Ovary (tissue), 3 donors: ENCODE measurements around the gene CDKL1.

Experiments
- EP300 ChIP-seq: sonication (generic); formaldehyde crosslinking; IDR thresholded peaks from one replicate; pipeline ENCODE4 v1.6.1; 2017; ENCODE audit warnings: antibody characterized with exemption
- TF ChIP-seq, protein P1 (sequence below), 3 donors: fragments of 450-650 bp in 2 of 3; fragments of 200-600 bp in 1 of 3; IDR thresholded peaks; one replicate each; pipeline versions ENCODE4 v1.5.1 to v1.8.0; 2016 to 2022; ENCODE audit warnings: antibody characterized with exemption in 3 of 3, mild to moderate bottlenecking in 1 of 3
- donor health status: DM: no; HTN: no; CAD: no.

GRCh38 chr14:50357753-50358395, 38.8 kb downstream of the CDKL1 start:
- TF ChIP-seq, protein P1, sequence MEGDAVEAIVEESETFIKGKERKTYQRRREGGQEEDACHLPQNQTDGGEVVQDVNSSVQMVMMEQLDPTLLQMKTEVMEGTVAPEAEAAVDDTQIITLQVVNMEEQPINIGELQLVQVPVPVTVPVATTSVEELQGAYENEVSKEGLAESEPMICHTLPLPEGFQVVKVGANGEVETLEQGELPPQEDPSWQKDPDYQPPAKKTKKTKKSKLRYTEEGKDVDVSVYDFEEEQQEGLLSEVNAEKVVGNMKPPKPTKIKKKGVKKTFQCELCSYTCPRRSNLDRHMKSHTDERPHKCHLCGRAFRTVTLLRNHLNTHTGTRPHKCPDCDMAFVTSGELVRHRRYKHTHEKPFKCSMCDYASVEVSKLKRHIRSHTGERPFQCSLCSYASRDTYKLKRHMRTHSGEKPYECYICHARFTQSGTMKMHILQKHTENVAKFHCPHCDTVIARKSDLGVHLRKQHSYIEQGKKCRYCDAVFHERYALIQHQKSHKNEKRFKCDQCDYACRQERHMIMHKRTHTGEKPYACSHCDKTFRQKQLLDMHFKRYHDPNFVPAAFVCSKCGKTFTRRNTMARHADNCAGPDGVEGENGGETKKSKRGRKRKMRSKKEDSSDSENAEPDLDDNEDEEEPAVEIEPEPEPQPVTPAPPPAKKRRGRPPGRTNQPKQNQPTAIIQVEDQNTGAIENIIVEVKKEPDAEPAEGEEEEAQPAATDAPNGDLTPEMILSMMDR (IDR thresholded peaks at IDR 0.05): no peak
- TF ChIP-seq EP300: no peak
